GM12891 (cell line): ENCODE data around the gene CBFA2T3.

ENCODE experiments used
- POLR2A ChIP-seq: IDR thresholded peaks from 2 replicates; pipeline ENCODE4 v1.6.1; 2011; ENCODE audit warnings: low read depth, low read length, control low read depth
- POLR2AphosphoS5 ChIP-seq: IDR thresholded peaks from 2 replicates; pipeline ENCODE4 v1.6.1; 2011; ENCODE audit warnings: low read depth, low read length, control low read depth
- SPI1 ChIP-seq: IDR thresholded peaks from 2 replicates; pipeline ENCODE4 v1.6.1; 2011; ENCODE audit warnings: low read depth, low read length, control low read depth
- TAF1 ChIP-seq: IDR thresholded peaks from 2 replicates; pipeline ENCODE4 v1.6.1; 2011; ENCODE audit warnings: low read depth, low read length, control low read depth

DNA sequence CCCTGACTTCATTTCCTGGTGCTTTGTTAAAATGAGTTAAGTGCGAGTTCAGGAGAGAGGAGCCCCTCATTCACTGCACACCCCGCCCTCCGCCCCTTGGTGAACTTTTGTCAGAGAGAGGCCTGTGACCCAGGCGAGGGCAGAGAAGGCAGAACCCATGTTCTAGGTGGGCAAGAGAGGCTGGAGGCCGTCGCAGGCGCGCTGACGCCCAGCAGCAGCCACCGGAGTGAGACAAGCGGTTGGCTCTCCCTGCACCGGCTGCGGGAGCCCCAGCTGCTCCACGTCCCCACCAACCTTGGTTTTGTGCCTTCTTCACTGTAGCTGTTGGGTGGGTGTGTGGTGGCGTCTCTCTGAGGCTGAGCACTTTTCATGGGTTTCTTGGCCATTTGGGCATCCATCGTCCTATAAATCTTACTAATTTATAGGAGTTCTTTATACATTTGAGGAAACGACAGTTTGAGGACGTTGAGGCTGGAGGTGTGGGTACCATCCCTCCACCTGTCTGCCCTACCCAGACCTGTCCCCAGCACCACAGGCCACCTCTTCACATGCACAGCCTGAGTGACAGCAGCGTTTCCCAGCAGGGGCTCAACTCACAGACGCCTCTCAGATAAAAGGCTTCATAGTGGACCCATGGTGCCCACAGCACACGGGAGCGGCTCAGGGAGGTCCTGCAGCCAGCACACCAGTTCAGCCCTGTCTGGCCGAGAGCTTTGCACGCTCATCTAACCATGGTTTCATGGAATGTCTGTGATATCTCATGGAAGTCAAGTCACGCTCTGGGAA is 45.2 kb upstream of the CBFA2T3 start:
- no peak for TF ChIP-seq POLR2A
- no peak for TF ChIP-seq POLR2AphosphoS5
- no peak for TF ChIP-seq TAF1
- no peak for TF ChIP-seq SPI1
